GM12878 (cell line): ENCODE measurements around the gene PDZK1. TPM values are rescaled to one million over a fixed set of nuclear protein-coding genes. Genes with fewer than 3 reads are reported as not detected.
"Not testable (repeated sequence)": the region's sequence is repeated elsewhere in the genome, so short reads cannot be mapped to it uniquely, and the experiment has no call there.

Source experiments
- ATAC-seq: fragments of 200-7000 bp; cut with Tn5 transposase; 3 replicates; pipeline ENCODE4 v1.9.1; 2020; ENCODE audit warnings: mild to moderate bottlenecking, moderate library complexity
- BruUV-seq: library from RNA; stranded (reverse); fragments of 400-500 nt; replicated peaks from 2 replicates; lab custom pipeline; 2021; lab: Mats Ljungman, UMichigan
- CTCF ChIA-PET: fragments of 300-600 bp; sonication (Branson Sonifier 250); formaldehyde crosslinking; extraction: SDS; loops from one replicate; lab custom pipeline; 2021; ENCODE audit warnings: inconsistent platforms; lab: Yijun Ruan, JAX
- POLR2A ChIA-PET: fragments of 350-600 bp; formaldehyde crosslinking; extraction: SDS; loops from one replicate; lab custom pipeline; 2021; ENCODE audit warnings: inconsistent platforms; lab: Charles Lee
- RAD21 ChIA-PET: fragments of 300-600 bp; sonication (Branson Sonifier 250); formaldehyde crosslinking; loops from one replicate; lab custom pipeline; 2023; ENCODE audit warnings: antibody characterized with exemption; ENCODE audit not compliant: unreplicated experiment; lab: Charles Lee
- SMC1A ChIA-PET: fragments of 300-600 bp; sonication (Branson Sonifier 250); formaldehyde crosslinking; loops from one replicate; lab custom pipeline; 2023; ENCODE audit not compliant: unreplicated experiment, uncharacterized antibody; lab: Charles Lee
- DNase-seq: peaks from one replicate; pipeline ENCODE4 v3.0.0-alpha.2; 2011; ENCODE audit warnings: low read depth, low spot score
- FAIRE-seq: peaks from 3 replicates; lab custom pipeline; 2011; peaks lifted over from hg19 to GRCh38; lab: Jason Lieb, UNC
- H2AFZ ChIP-seq: 2 replicates; pipeline ENCODE4 v1.6.0; 2011; ENCODE audit warnings: low read depth, low read length, control low read depth; ENCODE audit not compliant: control insufficient read depth
- H3K27ac ChIP-seq: 2 replicates; pipeline ENCODE4 v1.5.1; 2011; ENCODE audit warnings: control low read depth; ENCODE audit not compliant: control insufficient read depth, insufficient read depth
- H3K27me3 ChIP-seq, 2 experiments: replicated peaks in 1 of 2; 2 replicates each; pipeline versions ENCODE4 v1.6.0 to v1.6.1; 2011; ENCODE audit warnings: low read length in 1 of 2; ENCODE audit not compliant: control insufficient read depth in 2 of 2, insufficient read depth in 2 of 2
- H3K36me3 ChIP-seq, 2 experiments: 2 replicates each; pipeline ENCODE4 v1.5.1; 2011; ENCODE audit warnings: low read length in 1 of 2; ENCODE audit not compliant: control insufficient read depth in 2 of 2, insufficient read depth in 2 of 2
- H3K4me1 ChIP-seq: 2 replicates; pipeline ENCODE4 v1.6.1; 2011; ENCODE audit warnings: mild to moderate bottlenecking, low read length, moderate library complexity, mixed read lengths; ENCODE audit not compliant: control insufficient read depth, insufficient read depth
- H3K4me2 ChIP-seq: 2 replicates; pipeline ENCODE4 v1.6.0; 2011; ENCODE audit warnings: control low read depth; ENCODE audit not compliant: control insufficient read depth, insufficient read depth
- H3K4me3 ChIP-seq: fragments of 200-600 bp; sonication (generic); 2 replicates; pipeline ENCODE4 v1.5.1; 2016
- H3K79me2 ChIP-seq: 2 replicates; pipeline ENCODE4 v1.6.0; 2011; ENCODE audit warnings: low read length; ENCODE audit not compliant: control insufficient read depth, insufficient read depth
- H3K9ac ChIP-seq: 2 replicates; pipeline ENCODE4 v1.8.0; 2011; ENCODE audit warnings: low read length, control low read depth, mixed read lengths; ENCODE audit not compliant: control insufficient read depth, insufficient read depth
- H3K9me3 ChIP-seq: replicated peaks from 3 replicates; pipeline ENCODE4 v1.5.1; 2011; ENCODE audit warnings: mild to moderate bottlenecking, low read length; ENCODE audit not compliant: control insufficient read depth, insufficient read depth
- H4K20me1 ChIP-seq: 2 replicates; pipeline ENCODE4 v1.6.0; 2011; ENCODE audit not compliant: control insufficient read depth, insufficient read depth
- HSF1 ChIP-seq: fragments of 150-350 bp; IDR thresholded peaks from 2 replicates; pipeline ENCODE4 v1.6.1; 2014; ENCODE audit warnings: mild to moderate bottlenecking, low read depth, low read length
- WGBS: methylation state at CpG from one replicate; pipeline ENCODE4 v1.1.6; 2016; ENCODE audit warnings: low lambda C conversion rate; ENCODE audit not compliant: insufficient replicate concordance, insufficient coverage; ENCODE audit errors: missing lambda C conversion rate; 5-methylcytosine and 5-hydroxymethylcytosine counted together
- in situ Hi-C: fragments of 300-500 bp; cut with MboI; formaldehyde crosslinking; loops from 9 replicates; pipeline ENCODE4 v1.14.3; 2018; ENCODE audit warnings: mixed read lengths
- intact Hi-C: fragments of 100-400 bp; cut with micrococcal nuclease; formaldehyde crosslinking; loops from one replicate; pipeline ENCODE4 v1.14.2; 2022; ENCODE audit not compliant: unreplicated experiment
- polyA plus RNA-seq, 11 experiments: library from polyadenylated mRNA; depleted of rRNA in 4 of 11; unstranded in 6 of 11; stranded (reverse) in 5 of 11; fragments of >200 nt; fragmentation: Nextera tagmentation in 4 of 11; fragmentation: Illumina TruSeq in 1 of 11; extraction: Ambion mirVana in 4 of 11; extraction: Trizol in 1 of 11; gene quantifications; 1 replicate in 1 of 11; 2 replicates in 10 of 11; pipeline versions ENCODE4 v1.2.1 to v1.2.3, GENCODE V29; 2011 to 2016; ENCODE audit warnings: inconsistent platforms in 2 of 11, missing spikeins in 2 of 11, low read depth in 1 of 11
- total RNA-seq, 4 experiments: library from RNA; depleted of rRNA in 3 of 4; stranded (reverse); fragments of >200 nt in 3 of 4; fragmentation: Illumina TruSeq in 1 of 4; extraction: Trizol in 1 of 4; gene quantifications; 2 replicates each; pipeline versions ENCODE4 v1.2.1 to v1.2.3, GENCODE V29; 2013 to 2021

Gene PDZK1
- total and polyA plus RNA-seq, 10 of the 15 experiments (the other 5 are each of a cell fraction or from before 2014, with no cell fraction given) = 0.09 to 5.0 (median 0.31) TPM

DNA sequence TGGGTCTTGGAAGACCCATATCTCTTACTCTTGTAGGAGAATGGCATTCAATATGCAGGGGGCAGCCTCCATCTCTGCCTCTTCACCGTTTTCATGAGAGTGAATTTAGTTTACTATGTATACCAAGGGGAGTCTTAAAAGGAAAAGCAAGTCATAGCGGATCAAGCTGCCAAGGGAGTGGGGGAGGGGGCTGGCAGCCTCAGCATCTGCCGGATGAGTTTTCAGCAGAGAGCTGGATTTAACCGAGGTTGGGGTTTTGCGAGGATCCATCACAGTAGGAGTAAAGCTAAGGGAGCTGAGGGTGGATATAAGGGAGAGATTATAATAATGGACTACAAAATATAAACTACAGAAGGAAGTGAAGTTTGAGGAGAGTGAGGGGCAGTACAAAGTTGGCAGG, 22.0 kb upstream of the PDZK1 start (continued):
- no peak for TF ChIP-seq HSF1

- H3K9me3 ChIP-seq, in situ Hi-C loops, H3K27me3 ChIP-seq, POLR2A ChIA-PET, SMC1A ChIA-PET, H4K20me1 ChIP-seq, H2AFZ ChIP-seq, H3K4me2 ChIP-seq, FAIRE-seq, H3K27ac ChIP-seq, RAD21 ChIA-PET, H3K4me3 ChIP-seq, H3K9ac ChIP-seq, H3K79me2 ChIP-seq, H3K36me3 ChIP-seq, DNase-seq, BruUV-seq, intact Hi-C loops, H3K4me1 ChIP-seq, ATAC-seq: not testable (repeated sequence)
- CTCF ChIA-PET = interaction anchor here (0.9 kb wide), 1 partner anchor 12 kb away, joined by 3 read pairs; no protein-coding TSS in a partner anchor
- WGBS = 92% methylated on average over 5 of the region's 5 CpGs
Measured at GRCh38 chr1:145726193-145726592, 19.0 kb upstream of the PDZK1 start.
